A549 (cell line): ENCODE results near the gene HLF.

ENCODE experiments used
- CTCF ChIP-seq: fragments of >200 bp; sonication (Bioruptor Twin); formaldehyde crosslinking; IDR thresholded peaks from 3 replicates; pipeline ENCODE4 v1.5.1; 2016
- EP300 ChIP-seq, 2 experiments: fragments of >200 bp; sonication (Bioruptor Twin); formaldehyde crosslinking; IDR thresholded peaks; 2 replicates in 1 of 2; 3 replicates in 1 of 2; pipeline ENCODE4 v1.6.1; 2016 to 2017
- MAX ChIP-seq: IDR thresholded peaks from 2 replicates; pipeline ENCODE4 v1.6.1; 2012

GRCh38 chr17:55311767-55312375 lies 47.1 kb downstream of the HLF start:
- no peak for TF ChIP-seq CTCF
- no peak for TF ChIP-seq MAX
- TF ChIP-seq EP300 (IDR thresholded peaks at IDR 0.05) = no peak
